AML-193 (cell line): ENCODE measurements around the gene CS.
A peak's percentile ranks its signal among the peaks of the same experiment; 100 is the strongest.
"Not testable (repeated sequence)": the region's sequence is repeated elsewhere in the genome, so short reads cannot be mapped to it uniquely, and the experiment has no call there.

Experiments used
- DNase-seq, 2 experiments: peaks; one replicate each; lab custom pipeline; 2025; lab: John Stamatoyannopoulos, UW

CS gene

DNA sequence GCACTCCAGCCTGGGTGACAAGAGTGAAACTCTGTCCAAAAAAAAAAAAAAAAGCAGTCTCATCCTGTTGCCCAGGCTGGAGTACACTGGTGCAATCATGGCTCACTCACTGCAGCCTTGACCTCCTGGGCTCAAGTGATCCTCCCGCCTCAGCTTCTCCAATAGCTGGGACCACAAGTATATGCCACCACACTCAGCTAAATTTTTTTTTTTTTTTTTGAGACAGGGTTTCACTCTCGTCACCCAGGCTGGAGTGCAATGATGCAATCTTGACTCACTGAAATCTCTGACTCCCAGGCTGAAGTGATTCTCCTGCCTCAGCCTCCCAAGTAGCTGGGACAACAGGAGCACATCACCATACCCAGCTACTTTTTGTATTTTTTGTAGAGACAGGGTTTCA, 20.9 kb upstream of the CS start:
- DNase-seq, result no peak

DNA sequence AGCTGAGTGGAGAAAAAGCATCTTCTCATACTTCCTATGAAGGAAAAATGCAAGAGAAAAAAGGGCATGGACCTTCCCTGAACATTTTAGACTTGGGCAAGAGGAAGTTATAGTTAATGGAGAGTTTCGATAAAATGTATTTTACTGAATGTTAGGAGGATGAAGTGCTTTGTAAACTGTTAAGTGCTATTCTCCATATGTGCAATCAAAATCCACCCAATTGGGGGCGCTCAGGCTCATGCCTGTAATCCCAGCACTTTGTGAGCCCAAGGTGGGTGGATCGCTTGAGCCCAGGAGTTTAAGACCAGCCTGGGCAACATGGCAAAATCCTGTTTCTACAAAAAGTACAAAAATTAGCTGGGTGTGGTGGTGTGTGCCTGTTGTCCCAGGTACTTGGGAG, 17.5 kb upstream of the CS start:
- no peak for DNase-seq

DNA sequence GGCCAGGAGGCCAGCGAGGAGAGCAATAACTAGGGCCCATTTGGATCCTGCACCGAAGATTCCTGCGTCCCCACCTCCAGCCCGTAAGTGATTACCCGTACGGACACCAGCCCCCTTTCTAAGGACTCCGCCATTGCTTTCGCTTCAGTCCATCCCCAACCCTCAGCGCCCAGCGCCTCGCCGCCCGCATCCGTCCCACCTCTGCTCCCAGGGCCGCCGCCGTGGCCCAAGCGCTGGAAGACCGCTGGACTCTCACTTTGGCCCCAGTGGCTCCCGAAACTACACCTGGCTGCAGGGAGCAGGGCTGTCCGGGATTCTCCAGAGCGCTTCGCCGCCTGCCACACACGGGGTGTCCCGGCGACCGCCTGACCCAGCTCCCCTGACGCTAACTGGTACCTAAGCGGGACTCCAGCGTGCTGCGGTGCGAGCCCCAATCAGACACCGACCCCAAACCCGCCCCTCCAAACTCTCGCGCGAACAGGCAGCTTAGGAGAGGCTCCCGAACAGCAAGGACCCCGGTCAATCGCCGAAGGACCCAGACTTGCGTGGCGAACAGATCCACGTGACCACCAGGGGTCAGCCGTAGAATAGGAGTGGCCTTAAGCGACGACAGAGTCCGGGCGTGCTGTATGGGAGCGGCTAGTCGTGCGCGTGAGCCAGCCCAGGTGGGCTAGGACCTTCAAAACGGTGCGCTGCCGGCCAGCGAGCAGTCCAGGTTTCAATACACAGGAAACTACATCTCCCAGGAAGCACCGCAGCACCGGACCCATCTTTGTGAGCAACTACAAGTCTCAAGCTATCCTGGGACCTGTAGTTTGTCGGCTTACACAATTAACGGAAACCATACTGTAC, 15.7 kb upstream of the CS start, which contains the start of gene CNPY2:
Gene CNPY2, minus strand, starts transcription at position 367 of the 852 bp plus-strand sequence. CDS start 771 bp downstream, outside the sequence.
- peak; percentile 95 for DNase-seq

DNA sequence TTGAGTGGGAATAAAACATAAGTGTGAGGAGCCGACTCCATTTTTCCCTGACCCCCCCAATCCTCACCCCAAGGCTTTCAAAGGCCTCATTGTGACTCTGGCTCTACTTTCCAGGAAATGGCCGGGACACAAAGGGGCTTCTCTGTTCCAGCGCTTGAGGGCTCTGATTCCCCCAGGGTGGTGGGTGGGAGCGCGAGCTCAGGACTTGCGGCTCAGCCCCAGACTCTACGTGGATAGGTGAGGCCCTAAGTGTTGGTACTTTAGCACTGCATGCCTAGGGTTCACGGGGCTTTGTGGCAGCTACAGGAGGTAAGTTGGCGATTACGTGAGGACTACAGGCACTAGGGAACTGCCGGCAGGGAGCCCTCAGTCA, 15.1 kb upstream of the CS start:
- no peak for DNase-seq

DNA sequence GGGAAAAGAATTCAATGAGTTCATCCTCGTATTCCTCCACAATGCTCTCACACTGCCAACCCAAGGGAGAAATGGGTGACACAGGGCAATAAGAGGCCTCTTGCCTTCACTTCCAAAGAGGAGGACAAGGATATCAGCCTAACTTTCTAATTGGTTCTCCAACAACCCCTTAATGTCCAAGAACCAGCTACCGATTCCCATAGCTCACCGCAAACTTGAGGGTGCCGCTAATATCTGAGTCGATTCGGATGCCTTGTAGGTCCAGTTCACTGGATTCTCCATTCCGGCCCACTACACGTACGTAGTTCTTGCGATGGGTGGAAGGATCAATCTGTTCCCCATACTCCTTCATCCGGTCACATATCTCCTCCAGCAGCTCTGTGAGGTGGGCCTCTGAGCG, 10.9 kb upstream of the CS start:
- DNase-seq, result no peak

- no peak for DNase-seq
Measured at GRCh38 chr12:56308714-56309113, 8.6 kb upstream of the CS start.

DNA sequence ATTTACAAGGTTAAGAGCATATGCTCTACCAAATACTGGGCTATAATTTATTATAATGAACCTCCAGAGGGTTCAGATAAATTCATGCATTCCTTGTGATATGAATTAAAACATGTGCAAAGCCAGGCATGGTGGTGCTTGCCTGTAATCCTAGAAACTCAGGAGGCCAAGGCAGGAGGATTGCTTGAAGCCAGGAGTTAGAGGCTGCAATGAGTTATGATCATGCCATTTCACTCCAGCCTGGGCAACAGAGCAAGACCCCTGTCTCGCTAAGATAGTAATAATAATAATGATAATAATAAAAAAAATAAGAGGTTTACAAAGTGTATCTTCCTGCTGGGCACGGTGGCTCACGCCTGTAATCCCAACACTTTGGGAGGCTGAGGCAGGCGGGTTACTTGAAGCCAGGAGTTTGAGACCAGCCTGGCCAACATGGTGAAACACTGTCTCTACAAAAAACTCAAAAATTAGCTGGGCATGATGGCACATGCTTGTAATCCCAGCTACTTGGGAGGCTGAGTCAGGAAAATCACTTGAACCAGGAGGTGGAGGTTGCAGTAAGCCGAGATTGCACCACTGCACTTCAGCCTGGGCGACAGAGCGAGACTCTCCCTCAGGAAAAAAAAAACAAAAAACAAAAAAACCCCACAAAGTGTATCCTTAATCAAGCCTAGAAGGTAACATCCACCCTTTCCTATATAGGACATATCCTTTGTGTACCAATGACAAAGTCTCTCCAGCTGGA, 7.3 kb upstream of the CS start:
- no peak for DNase-seq

- no peak for DNase-seq
Measured at GRCh38 chr12:56304872-56305590, 4.9 kb upstream of the CS start.

DNA sequence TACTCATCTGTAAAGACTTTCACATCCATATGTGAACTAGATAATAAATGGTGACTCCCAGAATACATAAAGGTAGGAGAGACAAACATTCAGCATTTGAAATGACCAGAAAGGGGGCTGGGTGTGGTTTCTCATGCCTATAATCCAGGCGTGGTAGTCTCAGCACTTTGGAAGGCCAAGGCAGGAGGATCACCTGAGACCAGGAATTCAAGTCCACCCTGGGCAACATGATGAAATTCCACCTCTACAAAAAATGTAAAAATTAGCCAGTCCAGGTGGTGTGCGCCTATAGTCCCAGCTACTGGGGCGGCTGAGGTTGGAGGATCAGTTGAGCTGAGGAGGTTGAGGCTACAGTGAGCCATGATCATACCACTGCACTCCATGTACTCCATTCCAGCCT, 4.1 kb upstream of the CS start:
- no peak for DNase-seq

GRCh38 chr12:56300644-56301464, 724 bp upstream of the CS start:
- no peak for DNase-seq

GRCh38 chr12:56299308-56299852, 750 bp downstream of the CS start:
- peak in 1 of 2 experiments; percentile 16 for DNase-seq

GRCh38 chr12:56298828-56299227, 1.3 kb downstream of the CS start:
- DNase-seq, result no peak

GRCh38 chr12:56297400-56297799, 2.7 kb downstream of the CS start:
- no peak for DNase-seq

- DNase-seq, result no peak
Measured at GRCh38 chr12:56296295-56296694, 3.8 kb downstream of the CS start.

DNA sequence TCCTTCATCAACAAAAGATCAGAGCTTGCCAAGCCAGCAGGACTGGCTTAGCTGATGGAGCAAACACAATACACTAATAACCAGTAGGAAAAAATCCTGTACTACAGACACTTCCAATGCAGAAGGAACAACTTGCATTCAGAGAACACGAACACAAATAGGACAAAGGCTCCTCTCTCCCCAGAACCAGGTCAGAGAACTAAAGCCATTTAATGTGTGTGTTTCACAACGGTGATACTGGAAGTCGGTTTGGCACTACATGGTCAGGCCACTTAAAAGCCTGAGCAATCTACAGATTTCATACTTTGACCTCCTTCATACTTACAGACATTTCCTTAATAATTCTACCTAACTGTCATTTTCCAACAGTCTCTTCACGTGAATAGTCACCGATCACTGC, 6.3 kb downstream of the CS start:
- DNase-seq, result no peak

GRCh38 chr12:56288705-56289387, 11.3 kb downstream of the CS start:
- peak; percentile 65 to 67 for DNase-seq

DNA sequence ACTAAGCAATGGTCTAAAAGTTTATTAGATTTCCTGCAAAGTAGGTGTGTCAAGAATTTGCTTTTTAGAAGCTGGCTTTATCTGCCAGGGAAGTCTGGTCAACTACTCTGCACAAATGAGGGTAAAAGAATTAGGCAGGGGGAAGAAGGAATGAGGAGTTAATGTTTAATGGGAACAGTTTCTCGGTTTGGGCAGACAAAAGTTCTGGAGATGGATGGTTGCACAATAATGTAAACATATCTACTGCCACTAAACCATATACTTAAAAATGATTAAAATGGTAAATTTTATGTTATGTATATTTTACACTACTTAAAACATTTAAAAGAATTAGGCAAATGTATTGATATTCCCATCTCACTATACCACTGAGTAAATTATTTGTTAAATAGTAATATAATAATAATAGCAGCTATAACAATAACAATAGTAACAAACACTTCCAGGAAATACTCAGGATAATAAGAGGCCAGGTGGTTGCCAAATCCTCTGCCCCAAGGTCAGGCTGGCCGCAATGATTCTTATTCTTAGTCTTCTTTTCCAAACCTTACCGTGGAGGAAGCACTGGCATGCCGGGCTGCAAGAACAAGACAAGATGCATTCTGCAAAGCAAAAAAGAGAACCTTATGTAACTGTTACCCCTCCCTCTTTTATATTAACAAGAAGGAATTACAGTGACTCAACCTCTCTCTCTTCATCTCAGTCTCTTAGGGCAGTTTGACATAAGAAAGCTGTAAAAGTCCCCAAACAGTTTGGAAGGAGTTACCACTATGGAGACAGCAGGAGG, 13.9 kb downstream of the CS start:
- DNase-seq, result no peak

- DNase-seq, result not testable (repeated sequence)
Measured at GRCh38 chr12:56284263-56284662, 15.9 kb downstream of the CS start.

DNA sequence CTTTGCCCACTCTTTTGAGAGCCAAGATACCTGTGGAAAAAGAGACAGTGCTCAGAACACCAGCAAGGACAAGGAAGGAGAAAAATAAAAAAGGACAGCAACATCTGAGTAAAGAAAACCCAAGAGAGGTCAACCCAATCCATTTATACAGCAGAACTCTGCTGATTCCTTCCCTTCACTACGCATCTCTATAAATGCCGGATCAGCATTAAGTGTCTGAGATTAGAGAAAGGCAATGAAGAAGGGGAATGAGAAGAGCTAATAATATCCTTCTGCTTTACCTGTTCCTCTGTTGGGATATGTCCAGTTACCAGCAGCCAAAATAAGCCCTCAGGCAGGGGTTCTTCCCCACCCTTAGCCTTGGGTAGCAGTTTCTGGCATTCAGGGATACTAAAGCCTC, 17.6 kb downstream of the CS start:
- no peak for DNase-seq

GRCh38 chr12:56282030-56282429, 18.1 kb downstream of the CS start:
- no peak for DNase-seq
